HL-60/S4 treated with retinoic acid at 250 ng/mL for 4 days and 3 days (cell line): Measurements from ENCODE around the gene VPS72.
"Not testable (repeated sequence)": the region's sequence is repeated elsewhere in the genome, so short reads cannot be mapped to it uniquely, and the experiment has no call there.

Source experiments
- in situ Hi-C: fragments of 300-500 bp; cut with MboI; formaldehyde crosslinking; loops from 2 replicates; pipeline ENCODE4 v1.7.0; 2022; ENCODE audit warnings: low sequenced_read_pairs

The VPS72 gene, protein sequence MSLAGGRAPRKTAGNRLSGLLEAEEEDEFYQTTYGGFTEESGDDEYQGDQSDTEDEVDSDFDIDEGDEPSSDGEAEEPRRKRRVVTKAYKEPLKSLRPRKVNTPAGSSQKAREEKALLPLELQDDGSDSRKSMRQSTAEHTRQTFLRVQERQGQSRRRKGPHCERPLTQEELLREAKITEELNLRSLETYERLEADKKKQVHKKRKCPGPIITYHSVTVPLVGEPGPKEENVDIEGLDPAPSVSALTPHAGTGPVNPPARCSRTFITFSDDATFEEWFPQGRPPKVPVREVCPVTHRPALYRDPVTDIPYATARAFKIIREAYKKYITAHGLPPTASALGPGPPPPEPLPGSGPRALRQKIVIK

GRCh38 chr1:151189637-151190445 lies at the start of gene VPS72:
VPS72 (minus strand) TSS chr1:151190197; CDS start chr1:151190121, 76 bp downstream.
- in situ Hi-C loops, result no loop called here

DNA sequence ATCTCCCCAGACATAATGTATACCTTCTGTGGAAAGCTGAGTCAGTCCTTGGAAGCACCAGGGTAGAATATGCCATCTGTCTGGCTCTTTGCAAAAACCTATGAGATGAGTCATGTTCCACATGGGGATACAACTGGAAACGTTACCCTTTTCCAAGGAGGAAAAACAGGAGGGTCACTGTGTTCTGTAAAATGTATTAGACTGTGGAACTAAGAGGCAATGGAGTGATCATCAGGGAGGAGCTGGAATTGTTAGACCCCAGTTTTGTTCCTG lies 48.4 kb upstream of the VPS72 start:
- in situ Hi-C loops, result no loop called here

DNA sequence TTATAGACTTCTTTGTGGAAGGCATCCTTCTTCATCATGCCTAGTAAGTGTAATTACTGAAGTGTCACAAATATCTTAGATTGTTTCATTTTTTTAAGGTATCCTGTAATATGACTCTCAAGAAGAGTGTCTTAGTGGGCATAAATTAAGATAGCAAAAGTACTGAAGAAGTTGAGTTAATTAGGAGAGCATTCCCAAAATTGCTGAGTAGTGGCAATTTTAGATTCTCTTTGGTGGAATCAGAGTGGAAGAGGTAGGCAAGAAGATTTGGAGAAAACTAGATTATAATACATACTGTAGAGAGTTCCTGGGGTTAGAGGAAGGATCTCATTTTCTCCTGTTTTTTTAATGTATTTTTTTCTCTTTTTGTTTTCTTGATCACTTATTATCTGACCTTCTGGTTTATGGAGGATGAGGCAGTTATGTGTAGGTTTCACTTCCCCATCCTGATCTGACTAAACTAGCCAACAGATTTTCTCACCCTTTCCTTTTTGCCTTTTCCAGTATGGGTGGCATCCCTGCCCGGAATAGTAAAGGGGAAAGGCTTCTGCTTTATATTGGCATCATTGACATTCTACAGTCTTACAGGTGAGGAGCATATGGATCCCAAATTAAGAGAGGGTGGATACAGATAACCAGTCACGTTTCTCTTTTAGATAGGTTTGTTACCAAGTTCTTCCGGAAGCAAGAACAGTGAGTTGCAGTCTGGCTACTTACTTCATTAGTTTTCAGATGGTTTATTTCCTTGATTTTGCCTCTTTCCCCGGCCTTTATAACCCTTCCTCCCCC lies 47.9 kb upstream of the VPS72 start:
- in situ Hi-C loops, result no loop called here

DNA sequence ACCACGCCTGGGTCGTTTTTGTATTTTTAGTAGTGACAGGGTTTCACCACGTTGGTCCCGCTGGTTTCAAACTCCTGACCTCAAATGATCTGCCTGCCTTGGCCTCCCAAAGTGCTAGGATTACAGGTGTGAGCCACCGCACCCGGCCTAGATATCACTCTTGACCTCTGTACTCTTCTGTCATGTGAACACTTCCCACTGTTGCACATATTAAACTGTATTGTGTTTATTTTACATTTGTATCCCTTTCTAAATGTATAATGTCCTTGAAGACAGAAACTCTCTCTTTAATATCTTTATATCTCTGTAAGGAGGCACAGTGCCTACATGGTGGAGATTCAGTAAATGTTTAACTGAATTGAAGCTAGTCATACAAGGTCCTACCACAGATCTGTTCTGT lies 45.2 kb upstream of the VPS72 start:
- in situ Hi-C loops, result no loop called here

DNA sequence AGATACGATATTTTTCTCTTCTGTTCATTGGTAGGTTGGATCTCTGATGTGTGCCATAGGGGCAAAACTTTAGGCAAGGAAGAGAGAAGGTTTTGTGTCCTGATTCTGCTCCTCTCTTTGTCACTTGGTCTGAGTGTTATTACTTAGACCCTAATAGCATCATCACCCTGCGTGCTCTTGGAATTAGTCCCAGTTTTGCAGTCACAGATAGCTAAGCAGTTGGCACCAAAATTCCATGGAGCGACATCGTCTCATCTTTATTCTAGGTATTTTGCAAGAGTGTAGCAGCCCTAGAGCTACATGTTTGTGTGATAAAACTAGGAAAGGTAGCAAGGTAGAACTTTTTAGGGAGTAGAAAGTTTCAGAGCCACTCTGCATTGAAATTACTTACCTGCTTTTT lies 32.1 kb upstream of the VPS72 start:
- in situ Hi-C loops, result no loop called here

DNA sequence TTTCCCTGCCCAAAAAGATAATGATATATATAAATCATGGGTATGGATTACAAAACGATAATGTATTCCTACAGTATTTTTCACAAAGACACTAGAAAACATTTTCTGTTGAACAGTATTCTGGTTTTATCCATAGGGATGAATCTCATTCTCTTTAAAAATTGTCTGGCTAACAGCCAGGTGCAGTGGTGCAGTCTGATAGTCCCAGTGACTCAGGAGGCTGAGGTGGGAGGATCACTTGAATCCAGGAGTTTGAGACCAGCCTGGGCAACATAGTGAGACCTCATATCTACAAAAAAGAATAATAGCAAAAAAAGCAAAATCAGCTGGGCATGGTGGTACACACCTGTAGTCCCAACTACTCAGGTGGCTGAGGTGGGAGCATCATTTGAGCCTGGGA lies 31.6 kb upstream of the VPS72 start:
- in situ Hi-C loops, result no loop called here

GRCh38 chr1:151213560-151213959 lies 23.6 kb upstream of the VPS72 start:
- in situ Hi-C loops, result no loop called here

- in situ Hi-C loops, result no loop called here
Measured at GRCh38 chr1:151211972-151212705, 22.1 kb upstream of the VPS72 start.

DNA sequence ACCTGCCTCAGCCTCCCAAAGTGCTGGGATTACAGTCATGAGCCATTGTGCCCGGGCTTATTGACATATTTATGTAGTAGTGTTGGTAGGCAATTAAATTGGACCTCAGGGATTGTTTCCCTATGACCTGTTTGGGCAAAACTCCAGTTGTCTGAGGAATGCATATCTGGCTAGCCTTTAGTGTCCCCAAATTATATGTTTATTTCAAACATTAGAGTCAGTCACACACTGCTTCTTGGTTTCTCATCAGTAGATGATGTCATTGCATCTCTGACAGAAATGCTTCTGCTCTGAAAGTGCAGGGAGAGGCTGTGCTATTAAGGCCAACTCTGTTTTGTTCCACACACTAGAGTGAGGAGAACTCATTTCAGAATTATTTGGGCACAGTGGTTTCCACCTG lies 20.8 kb upstream of the VPS72 start:
- in situ Hi-C loops, result no loop called here

DNA sequence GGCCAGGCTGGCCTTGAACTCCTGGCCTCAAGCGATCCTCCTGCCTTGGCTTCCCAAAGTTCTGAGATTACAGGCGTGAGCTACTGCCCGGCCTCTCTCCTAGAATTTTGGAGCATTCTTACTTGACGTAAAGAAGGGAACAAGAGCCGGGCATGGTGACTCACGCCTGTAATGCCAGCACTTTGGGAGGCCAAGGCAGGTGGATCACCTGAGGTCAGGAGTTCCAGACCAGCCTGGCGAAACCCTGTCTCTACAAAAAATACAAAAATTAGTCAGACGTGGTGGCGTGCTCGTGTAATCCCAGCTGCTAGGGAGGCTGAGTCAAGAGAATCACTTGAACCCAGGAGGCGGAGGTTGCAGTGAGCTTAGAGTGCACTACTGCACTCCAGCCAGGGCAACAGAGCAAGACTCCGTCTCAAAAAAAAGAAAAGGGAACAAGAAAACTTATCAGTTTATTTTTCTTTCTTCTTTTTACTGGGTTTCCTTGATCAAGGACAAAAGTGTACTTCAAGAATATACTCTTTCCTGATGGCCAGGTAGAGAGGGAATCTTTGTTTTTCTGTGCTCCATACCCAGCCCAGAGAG lies 15.5 kb upstream of the VPS72 start:
- in situ Hi-C loops, result not testable (repeated sequence)

- in situ Hi-C loops, result no loop called here
Measured at GRCh38 chr1:151199873-151200581, 10.0 kb upstream of the VPS72 start.

- in situ Hi-C loops, result no loop called here
Measured at GRCh38 chr1:151198254-151199127, 8.5 kb upstream of the VPS72 start, which contains the start of gene PIP5K1A. PIP5K1A (plus strand) TSS chr1:151198552; CDS start chr1:151198997, 445 bp downstream.

GRCh38 chr1:151197863-151198253 lies 7.9 kb upstream of the VPS72 start:
- in situ Hi-C loops, result no loop called here

DNA sequence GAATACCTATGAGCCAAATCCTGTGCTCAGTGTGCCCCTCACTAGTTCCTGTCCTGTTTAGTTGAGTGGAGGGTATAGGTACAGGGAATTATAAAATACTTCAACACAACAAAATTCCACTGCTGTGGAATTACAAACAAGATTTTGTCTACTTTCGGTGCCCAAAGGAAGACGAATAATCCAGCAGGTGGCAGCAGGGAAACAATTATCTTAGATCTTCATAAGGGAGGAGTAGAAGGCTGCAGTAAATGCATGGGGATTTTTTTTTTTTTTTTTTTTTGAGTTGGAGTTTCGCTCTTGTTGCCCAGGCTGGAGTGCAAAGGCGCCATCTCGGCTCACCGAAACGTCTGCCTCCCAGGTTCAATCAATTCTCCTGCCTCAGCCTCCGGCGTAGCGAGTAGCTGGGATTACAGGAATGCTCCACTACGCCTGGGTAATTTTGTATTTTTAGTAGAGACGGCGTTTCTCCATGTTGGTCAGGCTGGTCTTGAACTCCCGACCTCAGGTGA lies 6.3 kb upstream of the VPS72 start:
- in situ Hi-C loops, result no loop called here

- in situ Hi-C loops, result not testable (repeated sequence)
Measured at GRCh38 chr1:151194894-151195594, 5.0 kb upstream of the VPS72 start.

GRCh38 chr1:151193856-151194255 lies 3.9 kb upstream of the VPS72 start:
- in situ Hi-C loops, result no loop called here

GRCh38 chr1:151193304-151193703 lies 3.3 kb upstream of the VPS72 start:
- in situ Hi-C loops, result no loop called here

DNA sequence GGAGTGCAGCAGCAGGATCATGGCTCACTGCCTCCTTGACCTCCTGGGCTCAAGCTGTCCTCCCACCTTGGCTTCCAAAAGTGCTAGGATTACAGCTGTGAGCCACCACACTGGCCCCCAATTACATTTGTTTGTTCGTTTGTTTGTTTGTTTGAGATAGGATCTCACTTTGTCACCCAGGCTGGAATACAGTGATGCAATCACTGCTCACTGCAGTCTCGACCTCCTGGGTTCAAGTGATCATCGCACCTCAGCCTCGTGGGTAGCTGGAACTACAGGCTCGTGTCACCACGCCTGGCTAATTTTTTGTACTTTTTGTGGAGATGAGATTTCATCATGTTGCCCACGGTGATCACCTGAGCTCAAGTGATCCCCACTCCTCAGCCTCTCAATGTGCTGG lies 2.0 kb upstream of the VPS72 start:
- in situ Hi-C loops, result no loop called here
